GM13976 (cell line): ENCODE data around the gene NUCB1.

Source experiments
- DNase-seq: peaks from one replicate; pipeline ENCODE4 v3.0.0; 2012; ENCODE audit warnings: low spot score
- CTCF ChIP-seq: IDR thresholded peaks from 2 replicates; pipeline ENCODE4 v1.5.1; 2012; ENCODE audit warnings: borderline replicate concordance, mild to moderate bottlenecking; ENCODE audit not compliant: insufficient read depth; ENCODE audit errors: extremely low read depth, missing control alignments, control extremely low read depth
- in situ Hi-C: fragments of 300-500 bp; cut with MboI; formaldehyde crosslinking; loops from one replicate; pipeline ENCODE4 v1.12.0; 2022; ENCODE audit warnings: low sequenced_read_pairs, mixed read lengths, inconsistent platforms; ENCODE audit not compliant: unreplicated experiment

The NUCB1 gene

GRCh38 chr19:48899781-48900476 is at the start of gene NUCB1:
NUCB1 (plus strand) TSS chr19:48900312; CDS start chr19:48900797, 485 bp downstream.
- DNase-seq, result peak; percentile 99
- TF ChIP-seq CTCF, result no peak
- in situ Hi-C loops, result no loop called here

- no peak for DNase-seq
- TF ChIP-seq CTCF, result no peak
- in situ Hi-C loops, result no loop called here
These were observed 47.8 kb upstream of the NUCB1 start for GRCh38 chr19:48852292-48852691.

- in situ Hi-C loops, result no loop called here
- TF ChIP-seq CTCF, result no peak
- no peak for DNase-seq
These were observed 46.6 kb upstream of the NUCB1 start for GRCh38 chr19:48853483-48853882.

- in situ Hi-C loops, result no loop called here
- no peak for TF ChIP-seq CTCF
- DNase-seq, result no peak
These were observed 46.0 kb upstream of the NUCB1 start for GRCh38 chr19:48854103-48854502.

GRCh38 chr19:48856921-48857320 is 43.2 kb upstream of the NUCB1 start:
- no peak for DNase-seq
- TF ChIP-seq CTCF, result no peak
- in situ Hi-C loops, result no loop called here

- DNase-seq, result peak; percentile 83
- in situ Hi-C loops, result no loop called here
- no peak for TF ChIP-seq CTCF
These were observed 41.0 kb upstream of the NUCB1 start for GRCh38 chr19:48858984-48859710.
